NOMO-1 treated with dmso at 0.1 percent for 144 hours (cell line): ENCODE data around the gene PCSK9.
"Not testable (repeated sequence)": the region's sequence is repeated elsewhere in the genome, so short reads cannot be mapped to it uniquely, and the experiment has no call there.

ENCODE experiments used
- DNase-seq: peaks from one replicate; lab custom pipeline; 2025; ENCODE audit not compliant: unreplicated experiment; lab: John Stamatoyannopoulos, UW

The PCSK9 gene

DNA sequence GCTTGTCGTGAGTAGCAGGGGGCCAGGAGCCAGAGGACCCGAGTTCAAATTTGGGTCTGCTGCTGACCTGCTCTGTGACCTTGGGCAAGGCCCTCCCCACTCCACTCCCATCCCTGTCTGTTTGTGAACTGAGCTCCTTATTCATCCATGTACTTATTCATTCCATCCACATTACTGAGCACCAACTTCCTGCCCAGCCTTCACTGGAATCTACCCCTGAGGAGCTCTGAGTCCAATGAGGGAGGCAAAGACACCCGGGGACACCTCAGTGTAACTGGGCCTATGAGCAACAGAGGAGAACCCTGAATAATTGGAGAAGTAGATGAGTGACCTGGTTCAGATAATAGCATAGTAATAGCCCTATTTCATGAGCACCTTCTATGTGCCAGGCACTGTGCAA lies 31.7 kb upstream of the PCSK9 start:
- no peak for DNase-seq

DNA sequence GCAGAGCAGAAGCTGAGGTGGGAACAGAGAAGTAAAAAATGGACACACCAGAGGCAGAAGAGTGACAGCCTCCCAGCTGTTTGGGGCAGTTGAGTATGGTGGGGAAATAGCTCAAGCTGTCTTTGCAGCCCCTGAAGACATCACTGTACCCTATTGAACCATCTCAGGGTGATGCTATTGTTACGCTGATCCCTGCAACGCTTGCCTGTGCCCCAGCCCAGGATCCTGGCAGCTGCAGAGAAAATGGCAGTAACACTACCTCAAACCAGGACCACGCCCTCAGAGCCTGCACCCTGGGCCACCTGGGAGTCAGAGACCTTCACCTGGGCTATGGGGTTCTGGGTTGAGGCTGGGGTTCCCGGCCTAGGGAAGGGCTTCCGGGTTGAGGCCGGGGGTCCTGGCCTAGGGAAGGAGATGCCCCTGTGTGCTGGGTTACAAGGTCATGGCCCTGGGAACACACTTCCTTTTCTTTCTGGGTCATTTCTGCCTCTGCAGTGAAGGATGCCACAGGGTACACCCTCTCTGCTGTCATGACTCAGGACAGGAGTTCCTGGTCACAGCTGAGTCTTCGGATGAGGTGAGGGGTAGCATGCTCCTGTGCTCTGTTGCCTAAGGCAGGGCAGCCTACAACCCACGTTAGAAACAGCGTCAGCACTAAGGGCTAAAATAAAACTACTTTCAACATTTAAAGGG lies 29.0 kb upstream of the PCSK9 start:
- DNase-seq: no peak

DNA sequence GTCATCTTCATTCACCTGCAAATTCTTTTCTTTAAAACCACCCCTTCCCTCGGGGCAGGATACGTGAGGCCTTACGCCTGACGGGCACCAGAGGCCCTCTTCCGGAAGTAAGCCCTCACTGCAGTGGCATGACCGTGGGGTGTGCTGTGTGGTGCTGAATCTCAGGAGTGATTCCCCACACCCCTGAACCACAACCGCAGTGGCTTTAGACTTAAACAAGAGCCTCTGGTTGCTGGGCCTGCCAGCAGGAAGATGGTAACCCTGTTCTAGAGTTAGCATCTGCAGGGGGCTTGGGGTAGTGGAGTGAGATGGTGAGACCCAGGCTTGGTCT lies 28.5 kb upstream of the PCSK9 start:
- no peak for DNase-seq

DNA sequence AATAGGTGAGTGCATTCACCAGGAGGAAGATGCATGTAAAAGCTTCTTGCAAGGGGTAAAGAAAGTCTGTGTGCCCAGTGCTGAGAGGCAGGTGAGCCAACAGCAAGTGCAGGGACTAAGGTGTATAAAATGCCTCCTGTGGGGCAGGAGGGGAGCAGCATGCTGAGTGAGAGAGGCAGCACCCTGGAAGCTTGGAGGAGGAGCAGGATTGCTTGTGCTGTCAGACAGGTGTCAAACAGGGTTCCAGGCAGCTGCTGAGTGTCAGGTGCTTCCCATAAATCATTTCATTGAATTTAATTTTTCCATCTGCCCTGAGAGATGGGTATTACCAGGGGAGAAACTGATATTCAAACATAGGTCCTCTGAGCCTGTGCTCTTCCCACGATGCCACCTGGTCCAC lies 26.7 kb upstream of the PCSK9 start:
- DNase-seq: no peak

DNA sequence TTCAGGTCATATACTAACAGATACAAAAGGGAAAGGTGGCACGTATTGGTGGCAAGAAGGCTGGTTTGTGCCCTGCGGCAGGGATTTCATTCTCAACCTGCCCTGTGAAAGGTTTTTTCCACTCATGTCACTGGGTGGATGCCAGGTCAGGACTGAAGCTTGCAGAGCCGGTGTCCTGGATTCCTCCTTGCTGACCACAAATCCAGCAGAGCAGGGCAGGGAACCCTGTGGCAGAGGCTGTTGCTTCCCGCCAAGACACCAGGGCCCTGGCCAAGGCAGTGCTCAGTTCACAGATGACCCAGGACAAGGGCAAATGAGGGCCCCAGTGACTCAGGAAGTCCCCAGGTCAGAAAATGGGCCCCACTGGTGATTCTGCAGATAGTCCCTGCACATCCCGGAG lies 24.2 kb upstream of the PCSK9 start:
- no peak for DNase-seq

DNA sequence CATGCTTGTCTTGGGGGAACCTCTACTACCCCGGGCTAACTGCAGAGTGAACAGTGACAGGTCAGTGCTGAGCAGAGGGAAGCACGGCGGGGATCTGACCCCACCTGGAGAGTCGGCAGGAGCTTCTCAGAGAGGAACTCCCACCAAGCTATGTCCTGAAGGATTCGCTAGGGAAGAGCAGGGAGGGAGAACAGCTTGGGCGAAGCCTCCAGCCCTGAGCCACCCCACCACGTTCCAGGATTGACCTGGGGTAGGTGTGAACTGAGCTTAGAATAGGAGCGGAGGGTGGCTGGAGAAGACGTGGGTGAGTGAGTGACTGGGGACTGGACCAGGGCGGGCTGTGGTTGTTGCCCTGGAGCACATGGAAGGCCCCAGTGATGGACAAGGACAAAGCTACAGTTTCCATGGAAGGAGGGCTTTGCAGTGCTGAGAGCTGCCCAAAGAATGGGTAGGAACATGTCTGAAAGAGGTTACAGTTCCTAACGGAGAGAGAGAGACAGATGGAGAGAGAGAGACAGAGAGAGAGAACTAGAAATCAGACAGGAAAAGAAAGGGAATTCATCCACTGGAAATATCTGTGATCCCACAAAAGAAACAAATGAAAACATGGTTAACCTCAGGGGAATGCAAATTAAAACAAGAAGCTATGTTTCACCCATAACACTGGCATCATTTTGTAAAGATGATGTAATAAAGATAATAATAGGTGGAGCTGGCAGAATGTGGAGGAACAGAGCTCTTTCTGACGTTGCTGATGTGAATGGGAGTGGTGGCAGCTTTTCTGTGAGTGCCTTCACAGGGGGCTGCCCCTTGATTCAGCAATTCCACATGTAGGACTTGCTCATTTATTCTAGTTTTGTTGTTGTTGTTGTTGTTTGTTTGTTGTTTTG lies 23.4 kb upstream of the PCSK9 start:
- DNase-seq: no peak

DNA sequence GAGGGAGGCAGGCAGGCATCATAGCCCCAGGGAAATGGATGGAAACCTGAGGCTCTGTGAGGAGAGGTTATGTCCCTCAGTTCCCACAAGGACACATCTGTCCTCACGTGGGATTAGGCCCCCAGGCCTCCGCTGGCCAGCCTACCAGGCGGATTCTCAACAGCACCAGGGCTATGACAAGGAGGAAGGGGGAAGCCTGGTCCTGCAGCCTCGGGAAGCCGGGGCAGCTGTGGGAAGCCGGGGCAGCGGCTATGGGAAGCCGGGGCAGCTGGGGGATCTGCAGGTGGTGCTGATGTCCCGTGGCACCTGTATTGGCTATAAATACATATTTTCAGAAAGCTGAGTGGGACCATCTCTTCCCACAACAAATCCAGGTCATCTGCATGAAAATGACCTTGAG lies 21.0 kb upstream of the PCSK9 start:
- DNase-seq: no peak

DNA sequence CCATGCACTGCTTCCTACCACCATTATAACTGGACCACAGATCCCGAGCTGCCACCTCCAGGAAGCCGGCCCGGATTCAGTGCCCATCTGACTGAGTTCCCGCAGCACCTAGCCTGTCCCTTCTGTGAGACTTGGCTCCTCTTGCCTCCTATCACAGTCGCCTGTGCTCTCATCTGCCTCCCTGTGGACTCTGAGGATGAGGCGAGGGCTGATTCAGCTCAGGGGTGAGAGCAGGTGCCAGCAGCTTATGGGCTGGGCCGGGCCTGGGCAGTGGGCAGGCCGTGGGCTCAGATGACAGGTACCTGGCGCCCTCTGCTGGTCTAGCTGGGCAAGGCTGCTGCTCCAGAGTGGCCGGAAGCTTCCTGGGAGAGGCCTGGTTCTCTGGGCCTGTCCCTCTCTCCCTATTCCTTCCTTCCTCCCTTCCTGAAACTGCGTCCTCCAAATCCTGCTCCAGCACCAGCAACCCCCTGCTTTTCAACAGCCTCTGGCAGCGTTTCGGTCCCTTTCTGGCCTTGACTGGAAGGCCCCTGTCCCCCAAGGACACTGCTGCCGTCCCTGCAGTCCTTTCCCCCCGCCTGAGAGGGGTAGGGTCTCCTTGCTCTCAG lies 17.3 kb upstream of the PCSK9 start:
- DNase-seq: peak; percentile 44

DNA sequence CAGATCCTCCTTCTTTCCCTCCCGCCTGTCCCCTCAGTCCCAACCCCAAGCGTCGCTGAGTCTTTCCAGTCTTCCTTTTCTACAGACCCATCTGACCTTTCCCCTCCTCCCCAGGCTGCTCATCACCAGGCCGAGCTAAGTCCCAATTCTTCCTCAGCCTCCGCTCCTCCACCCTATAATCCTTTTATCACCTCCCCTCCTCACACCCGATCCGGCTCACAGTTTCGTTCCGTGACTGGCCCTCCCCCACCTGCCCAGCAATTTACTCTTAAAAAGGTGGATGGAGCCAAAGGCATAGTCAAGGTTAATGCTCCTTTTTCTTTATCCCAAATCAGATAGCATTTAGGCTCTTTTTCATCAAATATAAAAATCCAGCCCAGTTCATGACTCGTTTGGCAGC lies 15.2 kb upstream of the PCSK9 start:
- DNase-seq: not testable (repeated sequence)

DNA sequence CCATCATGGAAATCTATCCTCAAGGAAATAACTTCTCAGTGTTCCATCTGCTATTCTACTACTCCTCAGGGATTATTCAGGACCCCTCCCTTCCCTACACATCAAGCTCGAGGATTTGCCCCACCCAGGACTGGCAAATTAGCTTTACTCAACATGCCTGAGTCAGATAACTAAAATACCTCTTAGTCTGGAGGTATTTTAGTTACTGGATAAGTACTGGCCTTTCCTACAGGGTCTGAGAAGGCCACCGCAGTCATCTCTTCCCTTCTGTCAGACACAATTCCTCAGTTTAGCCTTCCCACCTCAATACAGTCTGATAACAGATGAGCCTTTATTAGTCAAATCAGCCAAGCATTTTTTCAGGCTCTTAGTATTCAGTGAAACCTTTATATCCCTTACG lies 12.7 kb upstream of the PCSK9 start:
- DNase-seq: not testable (repeated sequence)

DNA sequence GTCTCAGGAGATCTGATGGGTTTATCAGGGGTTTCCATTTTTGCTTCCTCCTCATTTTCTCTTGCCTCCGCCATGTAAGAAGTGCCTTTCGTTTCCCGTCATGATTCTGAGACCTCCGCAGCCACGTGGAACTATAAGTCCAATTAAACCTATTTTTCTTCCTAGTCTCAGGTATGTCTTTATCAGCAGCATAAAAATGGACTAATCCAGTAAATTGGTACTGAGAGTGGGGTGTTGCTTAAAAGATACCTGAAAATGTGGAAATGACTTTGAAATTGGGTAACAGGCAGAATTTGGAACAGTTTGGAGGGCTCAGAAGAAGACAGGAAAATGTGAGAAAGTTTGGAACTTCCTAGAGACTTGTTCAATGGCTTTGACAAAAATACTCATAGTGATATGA lies 8.2 kb upstream of the PCSK9 start:
- not testable (repeated sequence) for DNase-seq

DNA sequence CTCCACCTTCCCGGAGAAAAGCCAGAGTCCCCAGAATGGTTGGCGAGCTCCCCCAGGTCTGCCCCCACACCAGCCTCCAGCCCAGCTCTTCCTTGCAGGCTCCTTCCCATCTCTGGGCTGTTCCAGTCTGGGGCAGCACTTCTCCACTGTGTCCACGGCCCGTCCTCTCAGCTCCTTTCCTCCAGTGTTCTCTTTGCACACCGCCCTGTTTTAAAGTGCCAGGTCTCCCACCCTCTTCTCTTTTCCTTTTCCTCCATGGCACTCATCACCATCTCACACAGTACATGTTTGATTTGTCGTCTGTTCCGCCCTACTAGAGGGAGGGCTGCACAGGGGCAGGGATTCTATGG lies 6.1 kb upstream of the PCSK9 start:
- no peak for DNase-seq

DNA sequence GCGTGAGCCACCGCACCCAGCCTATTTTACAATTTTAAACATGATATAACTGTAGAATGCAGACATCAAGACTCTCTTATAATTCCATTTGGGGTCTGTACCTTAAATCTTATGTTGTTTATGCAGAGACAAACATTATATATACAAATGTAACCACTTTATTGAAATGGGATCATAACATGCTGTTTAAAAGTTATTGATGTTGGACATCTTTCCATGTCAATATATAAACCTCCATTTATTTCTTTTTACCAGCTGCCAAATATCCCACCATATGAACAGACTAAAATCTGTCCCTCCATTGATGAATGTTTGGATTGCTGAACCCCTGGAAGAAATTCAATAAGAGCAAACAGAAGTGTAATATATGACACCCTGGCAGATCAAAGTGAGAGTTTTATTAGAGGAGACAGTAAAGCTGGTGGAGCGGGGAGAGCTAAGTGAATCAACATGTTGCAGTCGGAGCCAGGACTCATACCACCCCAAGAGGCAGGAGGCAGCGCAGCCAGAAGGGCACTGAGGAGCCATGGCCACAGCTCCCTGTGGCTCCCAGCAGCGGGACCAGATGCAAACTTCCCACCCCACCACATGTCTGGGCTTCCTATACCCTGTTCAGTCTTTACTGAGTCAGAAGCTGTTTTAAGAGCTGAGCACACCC lies 4.7 kb upstream of the PCSK9 start:
- no peak for DNase-seq

DNA sequence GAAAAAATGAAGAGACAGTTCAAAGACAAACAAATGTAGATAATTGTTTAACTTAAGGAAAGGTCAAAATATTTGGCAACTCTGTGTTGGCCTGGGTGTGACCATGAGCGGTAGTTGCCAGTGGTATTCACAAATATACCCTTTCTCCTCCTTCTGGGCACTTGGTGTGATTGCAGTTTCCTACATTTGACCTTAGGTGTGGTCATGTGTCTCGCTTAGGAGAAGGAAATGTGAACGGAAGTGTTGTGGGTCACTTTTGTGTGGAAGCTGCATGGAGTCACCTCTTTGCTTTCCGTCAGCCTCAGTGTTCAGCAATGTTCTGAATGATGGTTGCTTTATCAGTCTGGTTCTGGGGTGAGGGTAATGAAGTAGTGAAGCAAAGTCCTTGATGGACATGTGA lies 3.4 kb upstream of the PCSK9 start:
- peak; percentile 19 for DNase-seq

DNA sequence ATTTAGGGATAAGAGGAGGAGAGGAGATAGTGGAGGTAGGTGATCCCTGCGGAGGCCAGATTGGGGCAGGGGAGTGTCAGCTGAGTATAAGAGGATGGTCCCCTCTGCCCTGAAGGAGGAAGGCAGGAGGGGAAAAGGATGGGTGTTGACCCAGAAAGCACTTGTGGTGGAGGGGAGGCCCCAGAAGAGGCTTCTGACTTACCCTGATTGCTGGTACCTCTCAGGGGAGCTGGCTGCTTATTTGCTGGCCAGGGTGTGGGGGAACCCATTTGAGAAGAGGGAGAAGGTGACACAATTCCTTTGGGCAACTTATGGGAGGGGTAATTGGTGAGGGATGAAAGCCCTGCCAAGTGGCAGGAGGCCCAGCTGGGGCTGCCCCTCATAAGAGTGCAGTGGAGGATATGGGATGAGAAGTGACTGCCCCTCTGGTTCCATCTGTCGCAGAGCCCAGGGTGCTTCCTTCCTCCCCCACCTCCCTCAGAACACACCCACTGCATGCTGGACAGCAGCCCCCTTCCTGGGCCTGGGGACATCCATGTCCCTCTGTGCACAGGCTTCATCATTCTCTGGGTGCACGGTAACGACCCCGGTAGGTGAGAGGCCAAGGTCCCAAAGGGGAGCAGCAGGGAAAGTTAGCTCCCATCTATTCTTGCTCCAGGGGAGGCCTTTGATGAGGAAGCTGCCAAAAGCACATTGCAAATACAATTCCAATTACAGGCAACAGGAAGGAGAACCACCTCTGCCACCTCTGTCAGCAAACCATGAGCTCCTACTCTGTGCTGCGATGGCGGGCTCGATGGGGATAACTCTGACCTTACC lies 1.4 kb upstream of the PCSK9 start:
- DNase-seq: no peak

DNA sequence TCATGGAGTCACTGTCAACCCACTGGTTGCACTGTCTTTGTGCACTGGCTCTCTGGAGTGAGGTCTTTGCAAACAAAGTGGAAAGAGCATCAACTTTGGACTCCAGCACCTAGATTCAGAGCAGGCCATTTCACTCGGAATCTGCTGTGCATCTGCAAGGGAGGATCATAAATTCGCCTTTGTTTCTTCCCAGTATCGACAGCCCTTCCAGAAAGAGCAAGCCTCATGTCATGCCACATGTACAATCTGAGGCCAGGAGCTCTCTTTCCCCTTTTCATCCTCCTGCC lies 853 bp upstream of the PCSK9 start:
- DNase-seq: no peak

DNA sequence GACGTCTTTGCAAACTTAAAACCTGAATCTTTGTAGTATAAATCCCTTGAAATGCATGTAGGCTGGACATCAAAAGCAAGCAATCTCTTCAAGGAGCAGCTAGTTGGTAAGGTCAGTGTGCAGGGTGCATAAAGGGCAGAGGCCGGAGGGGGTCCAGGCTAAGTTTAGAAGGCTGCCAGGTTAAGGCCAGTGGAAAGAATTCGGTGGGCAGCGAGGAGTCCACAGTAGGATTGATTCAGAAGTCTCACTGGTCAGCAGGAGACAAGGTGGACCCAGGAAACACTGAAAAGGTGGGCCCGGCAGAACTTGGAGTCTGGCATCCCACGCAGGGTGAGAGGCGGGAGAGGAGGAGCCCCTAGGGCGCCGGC lies 390 bp upstream of the PCSK9 start:
- no peak for DNase-seq

DNA sequence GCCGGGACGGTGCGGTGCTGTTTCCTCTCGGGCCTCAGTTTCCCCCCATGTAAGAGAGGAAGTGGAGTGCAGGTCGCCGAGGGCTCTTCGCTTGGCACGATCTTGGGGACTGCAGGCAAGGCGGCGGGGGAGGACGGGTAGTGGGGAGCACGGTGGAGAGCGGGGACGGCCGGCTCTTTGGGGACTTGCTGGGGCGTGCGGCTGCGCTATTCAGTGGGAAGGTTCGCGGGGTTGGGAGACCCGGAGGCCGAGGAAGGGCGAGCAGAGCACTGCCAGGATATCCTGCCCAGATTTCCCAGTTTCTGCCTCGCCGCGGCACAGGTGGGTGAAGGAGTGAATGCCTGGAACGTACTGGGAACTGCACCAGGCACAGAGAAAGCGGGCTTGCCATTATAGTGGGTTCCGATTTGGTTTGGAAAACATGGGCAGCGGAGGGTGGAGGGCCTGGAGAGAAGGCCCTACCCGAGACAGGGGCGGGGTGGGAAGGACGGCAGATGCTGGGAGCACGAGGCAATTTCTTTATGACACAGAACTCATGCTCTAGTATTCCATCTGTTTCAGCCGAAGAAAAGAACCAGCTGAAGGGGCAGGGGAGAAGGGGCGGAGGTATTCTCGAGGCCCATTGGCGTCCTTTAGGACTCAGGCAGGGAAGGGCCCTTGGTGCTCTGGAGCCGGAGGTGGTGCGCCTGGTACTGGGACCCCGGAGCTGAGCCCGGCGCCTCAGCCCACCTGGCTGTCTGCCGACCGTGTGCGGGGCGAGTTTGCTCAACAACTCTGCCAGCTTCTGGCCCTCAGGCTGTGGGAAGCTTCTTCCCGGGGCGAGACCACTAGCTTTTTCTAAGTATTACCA lies 960 bp downstream of the PCSK9 start:
- no peak for DNase-seq

DNA sequence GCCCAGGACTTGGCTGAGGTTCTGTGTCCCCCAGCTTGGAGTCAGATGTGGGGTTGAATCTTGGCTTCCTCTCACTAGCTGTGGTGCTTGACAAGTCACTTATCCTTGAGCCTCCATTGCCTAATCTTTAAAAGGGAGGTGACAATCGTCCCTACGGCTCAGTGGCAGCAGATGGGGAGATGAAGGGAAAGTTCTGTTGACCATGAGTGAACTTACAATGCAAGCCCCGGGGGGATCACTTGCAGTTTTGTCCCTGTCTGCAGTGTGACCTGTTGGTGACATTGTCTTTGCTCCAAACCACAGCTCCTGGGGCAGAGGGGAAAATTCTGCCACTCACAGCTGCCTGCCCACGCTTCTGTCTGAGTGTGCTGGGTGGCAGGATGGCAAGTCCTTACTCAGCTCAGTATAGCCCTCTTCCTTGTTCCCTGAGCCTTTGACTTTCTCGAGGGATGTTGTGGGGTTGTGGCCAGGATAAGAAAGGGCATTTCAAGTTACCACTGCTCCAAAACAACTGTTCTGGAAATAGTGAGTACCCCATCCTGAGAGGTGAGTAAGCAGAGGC lies 1.7 kb downstream of the PCSK9 start:
- no peak for DNase-seq

DNA sequence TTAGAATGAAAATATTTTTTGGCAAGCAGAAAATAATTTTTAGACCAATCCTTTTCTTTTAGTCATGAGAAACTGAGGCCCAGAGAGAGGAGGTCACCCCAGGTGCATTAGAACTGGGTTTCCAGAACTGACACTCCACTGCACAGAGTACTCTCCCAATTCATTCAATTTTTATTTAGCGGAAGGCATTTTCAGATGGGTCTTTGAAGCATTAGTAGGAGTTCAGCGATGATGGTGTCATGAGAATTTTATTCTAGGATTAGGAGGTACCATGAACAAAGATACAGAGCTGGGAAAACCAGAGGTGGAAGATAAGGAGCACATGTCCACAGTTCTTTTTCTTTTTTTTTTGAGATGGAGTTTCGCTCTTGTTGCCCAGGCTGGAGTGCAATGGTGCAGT lies 2.3 kb downstream of the PCSK9 start:
- DNase-seq: no peak
